Skeletal muscle cell (primary cell): ENCODE data around the gene UST.
"Not testable (repeated sequence)": the region's sequence is repeated elsewhere in the genome, so short reads cannot be mapped to it uniquely, and the experiment has no call there.

ENCODE experiments used
- DNase-seq: peaks from one replicate; pipeline ENCODE4 v3.0.0-alpha.2; 2010; ENCODE audit warnings: low read depth
- H3K4me3 ChIP-seq: 2 replicates; pipeline ENCODE4 v1.5.1; 2011; ENCODE audit warnings: low read depth, mild to moderate bottlenecking, control low read depth, low read length, moderate library complexity

The UST gene

DNA sequence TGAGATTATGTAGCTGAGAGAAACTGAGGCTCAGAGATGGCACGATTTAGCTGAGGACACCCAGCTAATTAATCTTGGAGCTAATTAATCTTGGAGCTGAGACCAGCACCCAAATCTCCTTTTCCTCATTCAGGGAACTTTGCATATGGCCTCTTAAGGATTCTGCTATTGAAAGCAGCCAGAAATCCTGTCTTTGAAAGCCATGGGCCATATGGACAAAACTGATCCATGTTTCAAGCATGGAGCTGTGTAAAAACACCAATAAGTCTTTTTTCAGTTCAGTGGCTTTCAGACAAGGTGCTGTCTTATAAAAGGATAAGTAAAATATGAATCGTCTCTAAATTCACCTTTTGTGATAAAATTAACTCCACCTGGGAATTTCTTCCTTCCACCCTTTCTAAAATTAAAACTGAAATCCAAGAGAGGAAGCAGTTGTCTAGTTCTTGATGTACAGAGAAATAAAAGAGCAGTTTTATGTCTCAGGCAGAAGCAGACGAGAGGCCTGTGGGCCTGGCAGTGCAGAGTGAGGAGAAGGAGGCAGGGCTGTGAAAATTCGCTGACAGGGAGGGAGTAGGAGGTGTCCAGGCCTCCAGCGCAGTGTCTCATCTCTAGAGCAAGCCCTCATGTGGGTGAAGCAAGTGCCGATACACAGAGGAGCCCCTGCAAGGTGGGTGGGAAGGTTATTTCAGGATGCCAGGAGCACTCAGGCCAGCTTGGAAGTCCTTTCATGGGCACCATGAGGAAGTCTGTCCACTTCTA lies 266.9 kb downstream of the UST start:
- DNase-seq, result no peak
- no peak overlapping the region for H3K4me3 ChIP-seq

- no peak overlapping the region for H3K4me3 ChIP-seq
- no peak for DNase-seq
Observed at GRCh38 chr6:149014631-149015534, 268.1 kb downstream of the UST start.

- no peak for DNase-seq
- no peak overlapping the region for H3K4me3 ChIP-seq
Observed at GRCh38 chr6:149015535-149016525, 269.0 kb downstream of the UST start.

DNA sequence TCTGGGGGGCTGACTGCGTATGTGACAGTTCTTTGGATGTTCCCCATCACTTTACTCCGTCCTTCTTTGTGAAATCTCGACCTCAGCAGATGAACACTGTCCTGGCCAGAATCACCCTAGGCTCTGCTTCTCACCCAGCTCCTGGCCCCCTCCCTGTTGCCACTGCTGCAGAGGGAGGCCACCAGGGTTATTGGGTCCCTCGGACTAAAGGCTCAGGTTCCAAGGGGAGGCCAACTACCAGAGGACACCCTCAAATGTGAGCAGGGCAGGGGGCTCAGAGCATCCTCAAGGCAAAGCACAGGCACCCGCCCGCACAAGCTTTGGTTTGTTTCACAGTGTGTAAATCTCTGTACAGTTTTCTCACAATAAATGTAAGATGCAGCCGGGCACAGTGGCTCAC lies 269.9 kb downstream of the UST start:
- no peak for DNase-seq
- no peak overlapping the region for H3K4me3 ChIP-seq

- H3K4me3 ChIP-seq, result no peak overlapping the region
- no peak for DNase-seq
Observed at GRCh38 chr6:149020319-149020718, 273.5 kb downstream of the UST start.

GRCh38 chr6:149024361-149024760 lies 277.5 kb downstream of the UST start:
- no peak for DNase-seq
- no peak overlapping the region for H3K4me3 ChIP-seq

DNA sequence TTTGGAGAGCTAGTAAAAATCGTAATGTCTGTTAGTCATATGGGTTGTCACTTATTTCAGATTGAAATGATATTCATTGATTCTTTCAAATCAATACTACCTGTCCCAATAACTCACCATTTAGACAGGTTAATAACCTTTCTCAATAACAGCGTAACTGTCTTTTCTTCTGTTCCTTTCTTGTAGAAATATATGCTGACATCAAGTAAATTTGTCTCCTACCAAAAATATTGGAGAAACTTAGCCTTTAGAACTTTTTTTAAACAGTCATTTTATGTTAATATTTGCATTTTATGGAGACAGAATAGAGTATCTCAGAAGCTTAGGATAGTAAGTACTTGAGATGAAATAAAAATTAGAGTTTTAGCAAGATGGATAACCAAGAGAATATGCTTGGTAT lies 278.2 kb downstream of the UST start:
- DNase-seq, result no peak
- H3K4me3 ChIP-seq, result no peak overlapping the region

DNA sequence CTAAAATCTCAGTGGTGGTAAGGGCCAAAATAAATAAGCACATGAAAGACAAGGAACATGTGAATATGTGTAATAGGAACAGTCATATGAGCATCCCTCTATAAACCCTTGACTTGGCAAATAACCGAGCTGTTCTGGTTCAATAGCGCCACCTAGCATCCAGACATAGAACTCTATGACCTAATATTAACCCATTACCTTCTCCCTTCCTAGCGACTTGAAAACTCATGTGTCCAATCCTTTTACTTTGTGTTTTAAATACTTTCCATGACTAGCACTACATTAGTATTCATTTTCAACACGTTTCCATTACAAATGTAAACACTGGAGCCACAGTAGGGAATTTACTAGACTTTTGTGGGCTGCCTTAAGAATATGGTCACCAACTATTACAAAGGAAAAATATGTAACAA lies 279.7 kb downstream of the UST start:
- H3K4me3 ChIP-seq, result no peak overlapping the region
- DNase-seq, result peak; percentile 83

- no peak overlapping the region for H3K4me3 ChIP-seq
- DNase-seq, result no peak
Observed at GRCh38 chr6:149027484-149027883, 280.7 kb downstream of the UST start.

- peak; percentile 76 for DNase-seq
- H3K4me3 ChIP-seq, result no peak overlapping the region
Observed at GRCh38 chr6:149028767-149029405, 282.1 kb downstream of the UST start.

DNA sequence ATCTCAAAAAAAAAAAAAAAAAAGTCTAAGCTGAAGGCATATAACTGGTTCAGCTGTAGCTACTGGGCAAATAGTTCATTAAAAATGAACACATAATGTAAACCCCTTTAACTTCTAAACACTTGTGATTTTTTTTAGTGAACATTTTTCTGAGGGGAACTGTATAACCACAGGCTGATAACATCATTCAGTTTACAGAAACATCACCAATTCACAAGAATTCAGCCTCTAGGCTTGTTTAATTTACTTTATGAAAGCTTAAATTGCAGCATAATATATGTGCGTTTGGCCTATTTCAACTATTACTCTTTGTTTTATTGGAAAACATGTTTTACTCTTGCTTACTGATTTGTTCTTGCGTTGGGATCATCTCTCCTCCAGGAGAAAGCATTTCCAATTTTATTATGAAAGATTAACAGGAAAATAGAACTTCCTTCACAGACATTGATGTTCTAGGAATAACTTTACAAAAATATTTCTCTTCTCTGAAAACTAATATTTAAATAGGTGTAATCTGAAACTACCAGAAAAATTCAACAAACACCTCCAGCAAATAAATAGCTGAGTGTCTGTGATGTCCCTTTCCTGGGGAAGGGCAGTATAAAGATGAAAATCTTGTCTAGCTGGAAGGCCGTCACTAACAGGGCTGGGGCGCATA lies 284.5 kb downstream of the UST start:
- DNase-seq, result no peak
- H3K4me3 ChIP-seq, result no peak overlapping the region

DNA sequence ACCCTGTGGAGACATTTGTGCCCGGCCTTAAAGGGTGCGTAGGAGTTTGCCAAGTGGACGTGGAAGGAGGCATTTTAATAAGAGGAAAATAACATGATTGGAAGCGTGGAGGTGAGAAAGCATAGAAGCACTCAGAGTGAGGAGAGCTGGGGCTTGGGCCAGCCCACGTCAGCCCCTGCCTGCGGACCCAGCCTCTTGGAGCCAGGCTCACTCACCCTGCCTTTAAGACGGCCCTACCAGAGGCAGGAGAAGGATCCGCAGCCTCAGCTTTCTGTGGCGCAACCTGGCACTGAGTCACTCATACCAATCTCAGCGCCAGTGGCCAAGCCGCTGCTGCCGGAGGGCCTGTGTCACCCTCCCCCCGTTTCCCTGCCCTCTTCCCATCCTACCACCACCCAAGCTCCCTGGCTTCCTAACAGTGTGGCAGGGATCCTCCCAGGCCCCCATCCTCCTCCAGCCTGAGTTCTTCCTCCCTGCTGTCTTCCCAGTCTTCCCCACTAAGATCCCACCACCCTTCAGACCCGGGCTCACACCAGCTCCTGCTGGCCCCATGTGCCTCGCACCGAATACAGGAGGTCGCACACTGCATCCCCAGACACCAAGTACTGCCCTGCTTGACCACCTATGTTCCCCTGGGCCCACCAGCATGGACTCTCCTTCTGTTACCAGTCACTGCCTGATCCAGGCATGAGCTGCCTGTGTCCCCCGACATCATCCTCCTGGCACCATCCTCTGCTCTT lies 285.2 kb downstream of the UST start:
- DNase-seq, result peak; percentile 85
- H3K4me3 ChIP-seq, result no peak overlapping the region

DNA sequence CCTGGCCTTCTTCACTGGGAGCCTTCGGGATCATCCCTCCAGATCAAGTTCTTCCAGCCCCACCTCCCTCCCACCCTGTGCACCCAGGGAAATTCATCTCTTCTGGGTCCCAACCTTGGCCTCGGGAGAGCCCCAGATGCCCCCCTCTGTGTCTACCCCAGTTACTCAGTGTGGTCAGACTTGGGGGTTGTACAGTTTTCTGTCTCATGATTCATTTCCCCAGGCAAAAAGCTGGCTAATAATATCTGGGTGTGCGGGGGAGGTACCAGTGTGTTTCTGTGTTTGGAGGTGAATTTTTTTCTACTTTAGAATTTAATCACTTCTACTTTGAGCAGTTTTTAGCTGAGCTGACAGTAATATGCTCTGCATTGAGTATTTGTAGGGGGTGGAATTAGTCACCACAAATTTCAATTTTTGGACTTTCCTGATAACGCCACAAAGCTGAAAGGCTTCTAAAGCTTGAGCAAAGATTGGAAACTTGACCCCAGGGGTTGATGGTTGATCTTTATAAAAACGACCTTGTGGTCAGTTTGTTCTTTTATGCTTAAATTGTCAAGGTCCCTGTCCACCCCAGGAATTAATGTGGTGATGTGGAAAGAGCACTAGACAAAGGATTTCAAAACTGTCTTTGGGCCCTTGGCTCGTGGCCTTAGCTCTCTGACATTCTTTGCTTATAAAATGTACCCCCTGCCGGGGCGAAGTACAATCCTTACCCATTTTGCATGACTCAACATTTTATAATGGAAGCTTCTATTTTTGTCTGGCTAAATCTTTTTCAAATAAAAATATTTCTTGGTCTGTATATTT lies 286.0 kb downstream of the UST start:
- DNase-seq, result peak; percentile 82
- H3K4me3 ChIP-seq, result no peak overlapping the region

DNA sequence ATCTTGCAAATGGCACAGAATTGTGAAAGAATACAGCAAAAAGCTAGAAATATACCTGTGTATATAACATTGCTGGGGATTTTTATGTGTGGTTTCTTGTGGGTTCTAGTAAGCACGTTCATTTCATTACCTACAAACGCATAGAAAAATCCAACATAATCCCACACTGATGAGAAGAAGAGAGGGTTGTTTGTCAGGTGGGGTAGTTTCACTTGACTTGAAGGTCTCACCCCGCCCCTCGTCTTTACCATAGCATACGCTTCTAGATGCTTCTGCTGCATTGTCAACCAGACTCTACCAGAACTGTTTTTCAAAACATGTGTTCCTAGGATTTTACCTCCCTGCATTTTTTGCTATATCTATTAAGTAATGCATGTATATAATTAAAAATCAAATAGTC lies 286.6 kb downstream of the UST start:
- DNase-seq, result no peak

DNA sequence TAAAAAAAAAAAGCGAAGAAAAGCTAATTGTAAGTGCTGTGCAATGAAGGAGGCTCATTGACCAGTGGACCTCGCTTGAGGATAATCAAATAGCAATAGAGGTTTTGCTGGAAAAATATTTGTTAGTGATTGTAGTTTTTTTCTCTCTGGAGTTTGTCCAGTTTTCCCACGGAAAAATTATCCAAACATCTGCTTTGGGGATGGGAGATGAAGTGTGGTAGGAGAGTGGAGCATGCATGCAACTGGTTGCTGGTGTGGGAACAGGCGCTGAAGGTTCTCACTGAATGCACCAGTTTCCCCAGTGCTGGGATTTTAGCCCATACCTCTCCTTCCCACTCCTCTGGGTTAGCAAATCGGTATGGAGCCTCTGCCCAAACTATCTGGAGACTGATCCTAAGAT lies 288.9 kb downstream of the UST start:
- no peak overlapping the region for H3K4me3 ChIP-seq
- no peak for DNase-seq

More for the DNA sequence above, 286.6 kb downstream of the UST start:
- H3K4me3 ChIP-seq, result no peak overlapping the region

DNA sequence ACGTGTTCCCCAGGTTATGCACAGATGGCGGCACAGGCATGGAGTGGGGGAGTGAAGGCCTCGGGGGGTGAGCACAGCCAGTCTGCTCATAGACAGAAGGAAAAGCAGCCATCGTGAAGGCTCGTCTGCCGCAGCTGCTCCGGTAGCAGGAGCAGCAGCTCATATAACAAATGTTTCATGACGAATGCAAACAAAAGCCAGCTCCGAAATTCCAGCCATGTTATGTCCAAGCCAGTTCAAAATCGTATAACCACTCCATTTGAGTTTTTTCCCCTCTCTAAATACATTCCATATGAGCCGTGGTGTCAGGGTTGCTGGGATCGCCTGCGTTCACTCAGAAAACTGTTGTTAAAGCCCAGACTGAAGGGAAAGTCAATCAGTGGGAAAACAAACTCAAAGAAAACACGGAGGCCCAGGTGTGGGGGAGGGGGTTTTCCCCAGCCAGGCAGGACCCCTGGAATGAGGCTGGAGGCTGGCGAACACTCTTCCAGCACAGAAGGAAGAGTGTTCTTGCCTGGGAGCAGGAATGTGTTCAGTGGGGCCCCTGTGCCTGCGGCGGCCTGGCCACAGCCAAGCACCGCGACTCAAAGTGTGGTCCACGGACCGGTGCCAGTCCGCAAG lies 290.3 kb downstream of the UST start:
- no peak for DNase-seq
- H3K4me3 ChIP-seq, result no peak overlapping the region

DNA sequence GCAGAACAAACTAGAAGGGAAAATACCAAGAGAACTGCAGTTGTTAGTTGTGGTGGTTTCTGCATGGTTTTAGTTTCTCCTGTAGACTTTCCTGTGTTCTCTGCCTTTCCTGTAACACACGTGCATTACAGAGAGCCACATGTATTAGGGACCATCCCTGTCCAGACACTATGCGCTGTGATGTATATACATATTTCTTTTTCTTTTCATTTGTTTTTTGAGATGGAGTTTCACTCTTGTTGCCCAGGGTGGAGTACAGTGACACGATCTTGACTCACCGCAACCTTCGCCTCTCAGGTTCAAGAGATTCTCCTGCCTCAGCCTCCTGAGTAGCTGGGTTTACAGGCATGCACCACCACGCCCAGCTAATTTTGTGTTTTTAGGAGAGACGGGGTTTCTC lies 292.2 kb downstream of the UST start:
- not testable (repeated sequence) for DNase-seq, H3K4me3 ChIP-seq
